ENCODE results near the gene ECD. TPM values are rescaled to one million over a fixed set of nuclear protein-coding genes. Genes with fewer than 3 reads are reported as not detected.

ECD gene
- total RNA-seq, 1 experiment from 2014 or later = 36.0 TPM

GRCh38 chr10:73096449-73097304, 71.1 kb downstream of the ECD start, which contains the start of gene P4HA1:
Gene P4HA1, minus strand, starts transcription at chr10:73096866. Its CDS starts 21,983 bp downstream, at chr10:73074883.
- DNase-seq (ENCODE audit: low read depth) = peak; percentile 97

GRCh38 chr10:73096041-73096448, 71.8 kb downstream of the ECD start:
- peak; percentile 73 for DNase-seq (ENCODE audit: low read depth)

DNA sequence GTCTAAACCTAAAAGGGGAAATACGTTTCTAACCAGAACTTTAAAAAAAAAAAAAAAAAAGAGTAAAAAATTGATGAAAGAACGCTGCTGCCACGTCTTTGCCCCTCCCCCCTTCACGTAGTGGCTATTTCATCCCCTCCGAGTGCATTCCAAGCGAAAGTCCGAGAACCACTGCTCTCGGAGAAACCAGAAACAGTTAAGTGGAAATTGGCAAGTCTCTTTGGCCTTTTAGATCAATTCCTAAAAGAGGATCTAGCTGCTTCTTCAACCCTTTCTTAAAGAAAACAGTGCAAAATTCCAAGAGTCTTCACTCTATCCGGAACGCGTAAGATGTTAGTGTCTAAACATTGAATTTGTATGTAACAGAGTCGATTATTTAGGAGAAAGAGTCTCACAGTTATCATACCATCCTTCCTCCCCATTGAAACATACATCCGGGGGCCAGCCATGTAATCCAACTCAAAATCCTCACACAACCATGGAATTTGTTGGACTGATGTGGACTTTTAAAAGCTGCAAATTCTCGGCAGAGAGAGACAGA, 72.3 kb downstream of the ECD start:
- peak; percentile 53 for DNase-seq (ENCODE audit: low read depth)

DNA sequence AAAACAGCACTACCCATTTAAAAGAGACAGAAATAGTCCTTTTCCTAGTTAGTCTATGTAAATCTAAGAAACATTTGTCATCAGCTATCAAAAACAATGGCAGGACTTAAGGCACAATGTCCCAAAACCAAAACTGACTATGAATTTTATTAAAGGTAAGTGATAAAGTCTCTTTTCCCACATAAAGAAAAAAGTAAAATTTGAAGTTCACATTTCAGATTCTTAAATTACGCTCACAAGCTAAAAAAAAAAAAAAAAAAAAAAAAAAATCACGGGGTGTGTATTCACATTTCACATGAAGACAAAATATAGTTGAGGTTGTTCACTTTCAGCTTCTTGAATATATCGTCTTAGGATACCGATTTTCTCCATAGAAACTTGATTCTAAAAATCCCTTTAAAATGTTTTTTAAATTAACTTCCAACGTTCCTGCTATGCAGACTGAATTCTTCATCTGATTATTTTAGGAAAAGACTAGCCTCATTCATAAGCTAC, 72.8 kb downstream of the ECD start:
- no peak for DNase-seq (ENCODE audit: low read depth)

- DNase-seq (ENCODE audit: low read depth) = no peak
Observed at GRCh38 chr10:73093922-73094850, 73.6 kb downstream of the ECD start.

GRCh38 chr10:73092830-73093229, 75.0 kb downstream of the ECD start:
- DNase-seq (ENCODE audit: low read depth) = no peak

DNA sequence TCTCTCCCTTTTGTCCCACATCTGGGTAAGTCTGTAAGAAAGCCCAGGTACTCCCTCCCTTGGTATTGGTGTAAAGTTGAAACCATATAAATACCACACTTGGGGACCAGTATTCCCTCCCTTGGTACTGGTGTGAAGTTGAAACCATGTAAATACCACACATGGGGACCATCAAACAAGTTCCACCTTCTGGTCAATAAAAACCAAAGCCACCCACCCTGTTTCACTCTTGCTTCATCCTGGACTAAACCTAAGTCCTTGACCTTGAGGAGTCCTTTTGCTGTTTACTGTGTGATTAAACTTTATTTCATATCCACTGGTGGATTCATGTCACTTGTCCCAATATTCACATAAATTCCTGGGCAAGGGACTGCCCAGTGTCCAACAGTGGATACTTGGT, 79.5 kb downstream of the ECD start:
- no peak for DNase-seq (ENCODE audit: low read depth)

GRCh38 chr10:73086816-73087215, 81.0 kb downstream of the ECD start:
- DNase-seq (ENCODE audit: low read depth) = no peak

DNA sequence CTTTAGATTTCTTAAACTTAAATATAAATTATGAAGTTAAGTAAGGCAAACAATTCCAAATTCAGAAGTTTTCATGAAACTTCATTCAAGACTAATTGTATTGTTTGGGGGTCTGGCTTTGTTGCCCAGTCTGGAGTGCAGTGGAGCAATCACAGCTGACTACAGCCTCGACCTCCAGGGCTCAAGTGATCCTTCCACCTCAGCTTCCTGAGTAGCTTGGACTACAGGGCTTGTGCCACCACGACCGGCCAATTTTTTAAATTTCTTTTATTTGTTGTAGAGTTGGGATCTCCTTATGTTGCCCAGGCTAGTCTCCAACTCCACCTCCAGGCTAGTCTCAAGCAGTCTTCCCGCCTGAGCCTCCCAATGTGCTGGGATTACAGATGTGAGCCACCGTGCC, 83.6 kb downstream of the ECD start:
- no peak for DNase-seq (ENCODE audit: low read depth)

Other genes starting within 250 kb of the ECD start
- gene PLA2G12B, start 213.2 kb downstream of the ECD start, total RNA-seq (2014; rRNA removed; shearing (Covaris generic)) = not detected in 2 replicates
- gene P4HA1, start 71.1 kb downstream of the ECD start, total RNA-seq (2014; rRNA removed; shearing (Covaris generic)) = 56.9 and 58.9 TPM in 2 replicates
- 1.2 TPM in 1 of 2 replicates, not detected in the other for gene NUDT13, start 57.6 kb downstream of the ECD start, total RNA-seq (2014; rRNA removed; shearing (Covaris generic))
- gene FAM149B1, start 111 bp upstream of the ECD start, total RNA-seq (2014; rRNA removed; shearing (Covaris generic)) = 7.4 and 7.6 TPM in 2 replicates
- 50.3 and 70.6 TPM in 2 replicates for gene DNAJC9, start 79.2 kb upstream of the ECD start, total RNA-seq (2014; rRNA removed; shearing (Covaris generic))
- 71.9 and 77.4 TPM in 2 replicates for gene MRPS16, start 84.6 kb upstream of the ECD start, total RNA-seq (2014; rRNA removed; shearing (Covaris generic))
- 0.29 TPM in 1 of 2 replicates, not detected in the other for gene CFAP70, start 190.9 kb upstream of the ECD start, total RNA-seq (2014; rRNA removed; shearing (Covaris generic))
- 113 and 172 TPM in 2 replicates for gene ANXA7, start 246.1 kb upstream of the ECD start, total RNA-seq (2014; rRNA removed; shearing (Covaris generic))